ENCODE results near the gene ADGRE3.
"Not testable (repeated sequence)": the region's sequence is repeated elsewhere in the genome, so short reads cannot be mapped to it uniquely, and the experiment has no call there.

DNA sequence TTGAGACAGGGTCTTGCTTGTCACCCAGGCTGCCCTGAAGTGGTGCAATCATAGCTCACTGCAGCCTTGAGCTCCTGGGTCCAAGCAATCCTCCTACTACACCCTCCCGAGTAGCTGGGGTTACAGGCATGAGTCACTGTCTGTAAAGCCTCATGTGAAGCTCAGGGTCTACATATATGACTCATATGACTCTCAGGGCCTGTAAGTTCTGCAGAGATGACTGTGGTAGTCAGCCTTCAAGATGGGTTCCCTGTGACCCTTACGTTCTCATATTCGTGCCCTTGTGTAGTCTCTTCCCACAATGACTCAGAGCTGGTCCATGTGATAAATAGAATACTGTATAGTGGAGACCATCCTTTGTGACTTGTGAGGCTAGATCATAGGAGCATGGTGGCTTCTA lies 89.5 kb downstream of the ADGRE3 start:
- TF ChIP-seq, protein P1, sequence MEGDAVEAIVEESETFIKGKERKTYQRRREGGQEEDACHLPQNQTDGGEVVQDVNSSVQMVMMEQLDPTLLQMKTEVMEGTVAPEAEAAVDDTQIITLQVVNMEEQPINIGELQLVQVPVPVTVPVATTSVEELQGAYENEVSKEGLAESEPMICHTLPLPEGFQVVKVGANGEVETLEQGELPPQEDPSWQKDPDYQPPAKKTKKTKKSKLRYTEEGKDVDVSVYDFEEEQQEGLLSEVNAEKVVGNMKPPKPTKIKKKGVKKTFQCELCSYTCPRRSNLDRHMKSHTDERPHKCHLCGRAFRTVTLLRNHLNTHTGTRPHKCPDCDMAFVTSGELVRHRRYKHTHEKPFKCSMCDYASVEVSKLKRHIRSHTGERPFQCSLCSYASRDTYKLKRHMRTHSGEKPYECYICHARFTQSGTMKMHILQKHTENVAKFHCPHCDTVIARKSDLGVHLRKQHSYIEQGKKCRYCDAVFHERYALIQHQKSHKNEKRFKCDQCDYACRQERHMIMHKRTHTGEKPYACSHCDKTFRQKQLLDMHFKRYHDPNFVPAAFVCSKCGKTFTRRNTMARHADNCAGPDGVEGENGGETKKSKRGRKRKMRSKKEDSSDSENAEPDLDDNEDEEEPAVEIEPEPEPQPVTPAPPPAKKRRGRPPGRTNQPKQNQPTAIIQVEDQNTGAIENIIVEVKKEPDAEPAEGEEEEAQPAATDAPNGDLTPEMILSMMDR (IDR thresholded peaks at IDR 0.05; ENCODE audit: low read depth, low read length, poor library complexity, severe bottlenecking) = not testable (repeated sequence)
- not testable (repeated sequence) for TF ChIP-seq EZH2phosphoT487 (IDR thresholded peaks at IDR 0.05; ENCODE audit: borderline replicate concordance, low read length)
